NCI-H446 (cell line): ENCODE results near the gene WNT2.
"Not testable (repeated sequence)": the region's sequence is repeated elsewhere in the genome, so short reads cannot be mapped to it uniquely, and the experiment has no call there.

ENCODE experiments used
- DNase-seq, 2 experiments: peaks; one replicate each; lab custom pipeline; 2025; lab: John Stamatoyannopoulos, UW

Gene WNT2

DNA sequence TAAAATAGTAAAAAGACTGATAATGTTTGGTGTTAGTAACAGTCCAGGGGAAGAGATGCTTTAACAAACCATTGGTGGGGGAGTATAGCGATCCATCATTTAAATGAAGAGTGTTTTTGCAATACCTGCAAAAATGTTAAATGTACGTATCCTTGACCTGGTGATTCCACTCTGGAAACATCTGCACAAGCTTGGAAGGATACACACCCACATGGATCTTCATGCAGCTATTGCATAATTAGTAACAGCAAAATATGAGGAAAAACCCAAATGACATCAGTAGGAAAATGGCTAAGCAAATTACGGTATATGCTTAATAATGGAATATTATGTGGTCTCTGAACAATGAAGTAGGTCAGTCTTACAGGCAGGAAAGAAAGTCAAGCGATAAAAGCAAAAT, 20.5 kb downstream of the WNT2 start:
- DNase-seq = no peak

DNA sequence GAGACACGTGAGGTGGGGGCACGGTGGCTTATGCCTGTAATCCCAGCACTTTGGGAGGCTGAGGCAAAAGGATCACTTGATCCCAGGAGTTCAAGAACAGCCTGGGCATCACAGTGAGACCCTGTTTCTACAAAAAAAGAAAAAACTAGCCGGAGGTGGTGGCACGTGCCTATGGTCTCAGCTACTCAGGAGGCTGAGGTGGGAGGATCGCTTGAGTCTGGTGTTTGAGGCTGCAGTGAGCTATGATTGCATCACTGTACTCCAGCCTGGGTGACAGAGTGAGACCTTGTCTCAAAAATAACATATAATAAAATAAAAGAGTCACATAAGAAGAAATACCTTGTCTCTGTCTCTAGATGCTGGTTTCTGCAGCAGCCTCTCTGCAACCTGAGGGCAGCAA, 22.4 kb downstream of the WNT2 start:
- not testable (repeated sequence) for DNase-seq

DNA sequence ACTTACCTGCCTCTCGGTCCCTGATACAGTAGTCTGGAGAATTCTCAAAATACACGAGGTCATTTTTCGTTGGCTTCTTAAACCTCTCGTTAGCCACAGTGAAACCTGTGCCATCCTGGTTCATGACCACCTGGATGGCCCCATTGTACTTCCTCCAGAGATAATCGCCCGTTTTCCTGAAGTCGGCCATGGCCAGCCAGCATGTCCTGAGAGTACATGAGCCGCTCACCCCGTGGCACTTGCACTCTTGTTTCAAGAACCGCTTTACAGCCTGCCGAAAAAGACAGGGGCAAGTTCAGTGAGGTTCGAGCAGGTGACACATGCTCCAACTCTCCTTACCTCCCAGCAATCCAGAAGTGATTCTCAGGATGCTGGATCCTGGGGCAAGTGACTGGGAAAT, 25.3 kb downstream of the WNT2 start:
- DNase-seq = no peak

DNA sequence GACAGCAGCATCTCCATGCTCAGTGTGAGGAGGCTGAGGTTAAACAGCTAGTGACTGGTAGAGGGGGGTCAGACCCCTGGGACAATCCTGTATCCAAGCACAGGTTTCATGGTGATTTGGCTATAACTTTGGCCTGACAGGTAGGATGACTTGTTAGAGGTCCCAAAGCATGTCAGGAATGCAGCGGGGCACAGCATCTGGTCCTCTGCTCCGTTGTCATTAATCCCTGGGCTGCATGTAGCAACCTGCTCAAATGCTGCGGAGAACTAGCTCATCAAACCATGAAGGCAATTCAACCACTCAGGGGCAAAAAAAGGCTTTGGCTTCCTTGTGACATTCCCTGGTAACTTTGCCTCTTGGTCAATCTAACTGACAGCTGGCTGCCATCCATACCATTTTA, 26.8 kb downstream of the WNT2 start:
- no peak for DNase-seq

DNA sequence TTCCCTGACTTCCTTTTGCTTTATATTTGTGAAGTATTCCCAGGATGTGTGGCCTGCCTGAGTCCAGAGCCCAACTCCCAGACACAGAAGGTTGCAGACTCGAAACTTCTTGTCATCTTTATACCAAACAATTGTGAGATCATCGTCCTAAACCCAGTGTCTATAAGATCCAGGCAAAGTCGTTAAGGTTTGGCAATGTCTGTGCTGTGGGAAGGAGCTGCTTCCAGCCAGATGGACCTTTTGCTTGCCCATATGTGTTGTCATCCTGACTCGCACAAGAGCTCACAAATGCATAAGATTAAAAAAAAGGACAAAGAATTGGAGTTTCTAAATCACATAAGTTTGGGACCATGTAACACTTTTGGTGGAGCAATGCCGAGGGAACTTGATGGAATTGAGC, 37.0 kb downstream of the WNT2 start:
- no peak for DNase-seq

DNA sequence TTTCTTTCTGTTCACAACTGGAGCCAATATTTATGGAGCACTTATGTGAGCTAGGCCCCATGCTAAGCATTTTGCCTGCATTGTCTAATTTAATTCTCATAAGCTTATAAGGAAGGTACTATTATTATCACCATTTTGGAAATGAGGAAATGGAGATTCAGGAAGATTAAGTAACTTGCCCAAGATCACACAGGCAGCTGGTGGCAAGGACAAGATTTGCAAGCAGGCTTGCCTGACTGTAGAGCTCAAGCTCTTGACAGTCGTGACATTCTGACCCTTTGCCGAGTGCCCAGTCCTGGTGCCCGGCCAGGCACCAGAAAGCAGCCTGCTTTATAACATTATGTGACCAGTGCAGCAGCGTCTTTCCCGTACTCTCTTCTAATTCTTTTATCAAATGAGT, 38.2 kb downstream of the WNT2 start:
- DNase-seq = no peak

DNA sequence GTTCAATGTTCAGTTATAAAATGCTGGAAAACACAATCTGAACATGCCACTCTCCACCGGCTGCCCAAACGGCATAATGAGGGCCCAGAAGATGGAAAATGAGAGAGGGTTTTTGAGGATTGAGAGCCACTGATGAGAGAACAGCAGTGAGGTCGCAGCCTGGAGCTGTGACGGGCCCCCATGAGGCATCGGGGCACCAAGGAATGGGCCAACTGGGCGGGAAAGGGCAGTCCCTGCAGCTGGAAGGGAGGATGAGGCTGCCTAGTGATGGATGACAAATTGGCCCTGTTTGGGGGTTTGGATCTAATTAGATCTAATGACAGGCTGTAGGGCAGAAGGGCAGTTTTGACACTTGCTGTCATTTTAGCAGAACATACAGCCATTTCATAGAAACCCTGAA, 39.1 kb downstream of the WNT2 start:
- no peak for DNase-seq

DNA sequence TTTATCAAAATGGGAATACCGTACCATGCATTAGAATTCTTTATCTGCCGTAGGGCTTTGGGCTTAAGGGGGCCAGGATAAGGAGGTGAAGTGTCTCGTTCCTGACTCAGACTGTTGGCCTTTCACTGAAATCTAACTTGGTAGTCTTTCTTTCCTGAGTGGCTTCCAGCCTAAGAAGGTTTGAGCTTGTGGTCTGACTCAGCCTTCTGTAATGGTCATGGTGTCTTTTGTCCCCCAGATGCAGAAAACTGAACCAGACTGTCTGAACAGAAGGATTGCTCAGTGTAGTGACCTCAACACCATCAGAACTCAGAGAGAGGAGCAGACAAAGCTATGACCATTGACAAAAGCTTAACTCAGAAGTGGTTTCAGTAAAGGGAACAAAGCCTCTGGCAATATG, 39.5 kb downstream of the WNT2 start:
- DNase-seq = no peak

DNA sequence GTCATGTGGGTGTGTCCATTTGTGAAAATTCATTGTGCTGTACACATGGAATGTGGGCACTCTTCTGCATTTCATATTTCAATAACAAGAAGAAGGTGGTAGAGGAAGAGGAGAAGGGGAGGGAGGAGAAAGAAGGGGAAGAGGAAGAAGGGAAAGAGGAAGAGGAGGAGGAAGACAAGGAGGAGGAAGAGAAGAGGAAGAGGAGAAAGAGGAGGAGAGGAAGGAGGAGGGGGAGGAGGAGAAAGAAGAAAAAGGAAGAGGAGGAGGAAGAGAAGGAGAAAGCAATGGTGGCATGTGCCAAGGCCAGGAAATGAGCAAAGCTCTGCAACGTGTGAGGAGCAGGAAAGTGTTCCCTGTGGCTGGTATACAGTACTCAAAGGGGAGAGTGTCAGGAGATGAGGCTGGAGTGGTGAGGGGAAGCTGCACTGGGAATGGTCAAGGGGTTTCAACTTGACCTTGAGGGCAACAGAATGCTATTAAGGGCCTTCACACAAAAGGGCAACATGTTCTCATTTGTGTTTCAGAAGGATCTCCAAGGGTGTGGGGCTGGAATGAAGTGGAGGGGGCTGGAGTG, 40.5 kb downstream of the WNT2 start:
- no peak for DNase-seq

DNA sequence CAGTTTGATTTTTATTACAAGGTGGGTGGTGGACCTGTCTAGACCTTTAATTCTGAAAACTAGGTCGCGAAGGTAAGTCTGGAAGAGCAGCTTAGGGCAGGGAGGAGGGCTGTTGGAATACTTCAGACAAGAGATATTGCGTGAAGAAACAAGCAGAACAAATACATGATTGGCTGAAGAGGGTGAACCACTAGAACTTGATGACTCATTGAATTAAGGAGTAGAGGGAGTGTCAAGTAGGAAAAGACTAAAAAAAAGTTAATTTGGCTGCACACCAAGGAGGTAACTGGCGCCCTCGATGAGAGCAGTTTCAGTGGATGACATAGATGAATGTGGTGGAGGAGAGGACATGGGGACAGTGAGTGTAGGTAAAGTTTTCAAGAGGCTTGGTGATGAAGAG, 41.3 kb downstream of the WNT2 start:
- DNase-seq = no peak

DNA sequence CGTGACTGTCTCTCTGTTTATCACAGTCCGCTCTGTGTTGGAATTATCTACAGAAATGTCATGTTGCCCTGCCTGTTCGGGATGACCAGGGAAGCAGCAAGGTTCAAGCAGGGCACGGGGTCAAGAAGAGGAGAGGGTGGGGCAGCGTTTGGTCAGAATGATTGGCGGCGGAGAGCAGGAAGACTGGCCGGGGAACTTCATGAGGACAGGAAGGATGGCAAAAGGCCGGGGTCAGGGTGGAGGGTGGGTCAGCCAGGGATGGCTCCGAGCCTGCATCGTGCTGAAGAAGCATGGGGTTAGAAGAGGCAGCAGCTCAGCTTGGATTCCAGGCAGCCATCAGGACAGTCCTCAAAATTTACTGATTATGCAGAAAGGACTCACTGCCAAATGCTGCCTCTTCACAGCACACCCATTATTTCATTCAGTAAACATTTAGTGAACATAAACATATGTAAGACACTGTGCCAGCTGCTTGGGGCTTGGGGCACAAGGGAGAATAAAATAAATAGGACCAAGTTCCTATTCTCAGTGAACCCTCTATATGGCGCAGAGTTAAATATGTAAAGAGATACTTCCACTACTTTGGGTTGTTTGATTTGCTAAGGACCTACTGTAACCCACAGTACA, 42.8 kb downstream of the WNT2 start:
- no peak for DNase-seq

DNA sequence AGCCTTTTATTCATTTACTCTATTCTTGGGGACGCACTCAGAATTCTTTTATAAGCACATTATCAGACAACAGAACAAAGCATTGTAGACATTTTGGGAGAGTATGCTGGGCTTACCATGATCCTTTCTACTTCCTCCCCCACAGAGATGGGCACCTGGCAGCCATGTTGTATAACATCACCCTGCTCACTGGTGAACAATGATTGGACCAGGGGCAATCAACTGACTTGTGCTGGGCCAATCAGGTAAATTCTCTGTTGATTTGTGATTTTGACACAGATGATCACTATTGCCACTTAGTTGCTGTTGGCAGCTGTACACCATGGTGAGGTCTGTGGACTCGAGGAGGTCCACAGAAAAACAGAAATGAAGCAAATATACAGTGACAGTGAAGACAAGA, 43.7 kb downstream of the WNT2 start:
- DNase-seq = no peak

DNA sequence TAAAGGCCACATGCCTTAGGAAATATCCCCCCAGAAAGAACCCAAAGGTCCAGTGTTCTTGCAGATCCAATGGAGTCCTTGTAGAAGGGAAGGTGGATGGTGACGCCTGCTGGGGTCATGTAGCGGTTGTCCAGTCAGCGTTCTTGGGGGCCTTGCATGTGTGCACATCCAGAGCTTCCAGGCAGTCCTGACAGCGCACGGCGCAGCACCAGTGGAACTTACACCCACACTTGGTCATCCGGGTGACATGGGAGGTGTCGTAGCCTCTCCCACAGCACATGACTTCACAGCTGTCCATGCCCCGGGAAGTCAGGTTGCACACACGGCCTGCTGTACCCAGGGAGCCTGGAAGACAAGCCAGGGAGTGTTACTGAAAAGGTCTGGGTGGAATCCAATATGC, 44.8 kb downstream of the WNT2 start:
- DNase-seq = no peak

DNA sequence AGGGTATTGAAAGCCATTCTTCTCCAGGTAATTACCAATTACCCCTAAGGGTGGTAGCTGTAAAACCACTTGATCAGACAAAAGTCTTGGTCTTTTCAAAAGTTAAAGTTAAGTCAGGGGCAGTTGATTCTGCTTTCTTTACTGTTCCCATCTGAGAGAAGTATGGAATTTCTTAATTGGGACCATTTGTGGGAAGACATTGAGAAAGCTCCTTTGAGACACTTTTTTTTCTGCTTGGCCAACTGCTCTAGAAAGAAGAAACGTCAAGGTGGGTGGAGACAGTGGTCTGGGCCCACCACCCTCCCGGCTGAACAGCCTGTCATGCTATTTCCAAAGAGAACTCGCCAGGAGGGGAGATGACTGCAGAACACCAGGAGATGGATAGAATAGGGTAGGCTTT, 45.3 kb downstream of the WNT2 start:
- no peak for DNase-seq

DNA sequence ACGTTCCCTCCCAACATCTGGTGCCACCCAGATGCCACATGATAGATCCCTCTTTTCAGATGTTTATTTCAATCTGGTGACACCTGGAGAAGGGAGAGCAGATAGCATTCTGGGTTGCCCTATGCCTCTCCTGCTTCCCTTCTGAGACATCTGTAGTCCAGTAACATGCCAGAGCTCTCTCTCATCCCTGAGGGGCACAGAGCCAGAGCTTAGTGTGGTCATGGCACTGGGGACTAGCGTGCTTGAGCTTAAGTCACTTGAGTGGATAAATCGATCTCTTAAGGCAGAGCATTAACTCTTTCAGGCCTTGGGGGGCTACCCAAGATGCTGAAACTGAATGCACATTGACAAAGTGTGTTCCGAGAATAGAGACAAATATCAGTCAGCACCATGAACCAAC, 47.9 kb downstream of the WNT2 start:
- DNase-seq = no peak

DNA sequence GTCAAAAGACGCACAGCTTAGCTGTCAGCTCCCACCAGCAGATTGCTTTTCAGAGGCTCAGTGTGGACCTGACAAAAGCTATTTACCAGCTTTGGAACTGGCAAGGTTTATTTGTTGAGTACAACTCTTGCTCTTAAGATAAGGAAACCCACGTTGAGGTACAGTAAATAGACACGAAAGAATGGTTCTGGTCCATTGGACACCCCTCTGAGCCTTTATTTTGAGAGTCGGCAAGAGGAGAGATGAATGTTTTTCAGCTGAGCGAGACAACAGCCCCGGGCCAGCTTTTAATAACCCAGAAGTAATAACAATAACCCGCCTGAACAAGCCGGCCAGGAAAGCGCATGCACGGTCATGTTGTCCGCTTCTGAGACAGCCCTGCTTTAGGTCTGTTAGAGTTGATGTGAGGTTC, 49.0 kb downstream of the WNT2 start:
- DNase-seq = no peak

DNA sequence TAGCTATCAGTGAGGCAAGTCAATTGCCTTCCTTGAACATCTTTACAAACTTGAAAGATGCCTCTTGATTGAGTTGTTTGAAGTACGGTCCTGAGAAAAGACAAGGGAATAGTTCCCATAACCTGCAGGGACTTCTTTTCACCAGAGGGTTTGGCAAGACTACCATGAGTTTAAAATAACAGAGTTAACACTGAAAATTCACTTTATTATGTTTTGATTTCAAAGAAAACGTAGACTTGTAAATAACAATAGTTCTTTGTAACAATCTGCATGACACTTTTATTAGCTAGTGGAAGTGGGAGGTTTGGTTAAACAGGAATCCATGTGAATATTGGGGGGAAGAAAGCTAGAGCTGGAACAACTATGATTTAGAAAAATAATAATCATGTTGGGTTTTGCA, 49.5 kb downstream of the WNT2 start:
- DNase-seq = no peak

DNA sequence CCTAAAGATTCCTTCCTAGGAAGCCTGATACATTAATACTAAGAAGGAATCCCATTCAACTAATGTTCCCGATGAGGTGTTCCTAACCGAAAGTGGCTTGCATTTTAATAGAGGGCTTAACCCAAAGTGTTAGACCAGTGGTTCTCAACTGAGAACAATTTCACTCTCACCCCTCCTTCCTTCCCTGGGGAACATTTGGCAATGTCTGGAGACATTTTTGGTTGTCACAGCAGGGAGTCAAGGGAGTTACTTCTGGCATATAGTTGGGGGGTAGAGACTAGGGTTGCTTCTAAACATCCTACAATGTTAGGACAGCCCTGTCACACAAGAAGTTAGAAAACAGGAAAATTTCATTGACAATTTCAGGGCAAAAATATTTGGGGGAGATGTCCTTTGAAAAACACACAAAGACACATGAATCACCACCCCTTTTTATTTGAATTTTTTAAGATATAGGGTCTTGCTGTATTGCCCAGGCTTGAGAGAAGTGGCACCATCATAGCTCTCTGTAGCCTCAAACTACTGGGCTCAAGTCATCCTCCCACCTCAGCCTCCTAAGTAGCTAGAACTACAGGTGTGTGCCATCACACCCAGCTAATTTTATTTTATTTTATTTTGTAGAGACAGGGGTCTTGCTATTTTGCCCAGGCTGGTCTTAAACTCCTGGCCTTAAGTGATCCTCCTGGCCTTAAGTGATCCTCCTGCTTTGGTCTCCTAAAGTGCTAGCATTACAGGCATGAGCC, 50.7 kb downstream of the WNT2 start:
- no peak for DNase-seq

DNA sequence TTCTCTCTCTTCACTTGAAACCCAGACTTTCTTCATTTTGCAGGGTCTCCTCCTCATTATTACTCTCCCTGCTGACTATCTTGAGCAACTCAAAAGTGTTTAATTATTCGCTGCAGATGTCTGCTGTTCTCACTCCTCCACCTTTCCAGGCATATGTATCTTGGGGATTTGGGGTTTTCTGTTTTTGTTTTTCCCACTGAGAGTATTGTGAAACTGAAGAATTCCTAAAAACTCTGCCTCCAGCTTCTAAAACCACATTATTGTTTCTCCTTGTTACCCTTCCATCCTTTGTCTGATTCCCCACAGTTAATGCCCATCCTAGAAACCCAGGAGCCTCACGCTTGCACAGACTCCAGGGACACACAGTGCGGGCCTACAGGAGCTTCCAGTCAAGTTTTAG, 51.3 kb downstream of the WNT2 start:
- DNase-seq = no peak

DNA sequence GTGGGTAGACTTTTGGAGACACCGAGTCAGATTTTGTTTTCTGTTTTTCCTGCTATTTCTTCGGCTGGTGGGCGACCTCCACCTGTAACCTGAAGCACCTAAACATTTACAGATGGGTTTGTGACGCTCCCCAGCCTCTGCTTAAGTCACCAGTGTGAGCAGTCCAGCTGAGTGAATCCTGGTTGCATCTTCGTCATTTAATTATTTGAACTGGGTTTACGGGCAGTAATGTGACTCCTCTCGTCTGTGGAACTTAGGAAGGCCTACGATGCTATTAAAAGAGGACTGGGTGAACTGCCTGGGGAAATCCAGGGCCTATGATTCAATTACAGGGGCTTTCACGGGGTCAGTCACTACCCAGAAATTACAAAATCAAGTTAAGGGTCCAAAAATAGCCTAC, 52.5 kb downstream of the WNT2 start:
- no peak for DNase-seq

DNA sequence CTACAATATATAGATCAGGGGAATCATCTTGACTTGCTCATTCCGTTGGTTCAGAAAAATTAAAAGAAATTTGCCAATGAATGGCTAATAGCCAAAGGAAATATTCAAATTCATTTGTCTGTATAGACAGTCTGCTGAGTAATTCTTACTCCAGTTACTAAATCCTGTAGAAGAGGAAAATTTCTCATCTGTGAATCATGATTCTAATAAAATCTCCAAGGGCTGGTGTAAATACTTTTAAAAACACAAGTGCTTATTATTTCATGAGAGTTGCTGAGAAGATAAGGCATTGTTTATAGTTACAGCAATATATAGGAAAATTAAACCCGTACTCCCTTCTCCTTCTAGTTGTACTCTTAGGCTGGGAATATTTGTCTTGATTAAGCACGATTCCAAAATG, 53.0 kb downstream of the WNT2 start:
- no peak for DNase-seq

DNA sequence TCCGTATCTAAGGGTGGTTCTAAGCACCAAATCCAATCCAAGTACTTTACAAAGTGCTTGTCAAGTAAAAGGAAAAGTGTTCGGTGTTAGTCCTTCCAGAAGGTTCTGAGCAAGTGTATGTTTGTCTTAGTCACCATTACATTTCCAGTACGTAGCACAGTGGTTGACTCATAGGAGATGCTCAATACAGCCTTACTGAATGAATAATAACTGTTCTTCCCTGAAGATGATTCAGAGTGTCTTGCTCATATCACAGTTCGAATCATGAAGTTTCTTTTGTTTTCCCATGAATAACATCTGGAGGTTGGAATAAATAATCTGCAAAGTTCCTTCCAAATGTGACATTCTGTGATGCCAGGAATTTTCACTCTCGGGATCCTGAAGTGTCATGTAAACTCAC, 53.4 kb downstream of the WNT2 start:
- DNase-seq = no peak

DNA sequence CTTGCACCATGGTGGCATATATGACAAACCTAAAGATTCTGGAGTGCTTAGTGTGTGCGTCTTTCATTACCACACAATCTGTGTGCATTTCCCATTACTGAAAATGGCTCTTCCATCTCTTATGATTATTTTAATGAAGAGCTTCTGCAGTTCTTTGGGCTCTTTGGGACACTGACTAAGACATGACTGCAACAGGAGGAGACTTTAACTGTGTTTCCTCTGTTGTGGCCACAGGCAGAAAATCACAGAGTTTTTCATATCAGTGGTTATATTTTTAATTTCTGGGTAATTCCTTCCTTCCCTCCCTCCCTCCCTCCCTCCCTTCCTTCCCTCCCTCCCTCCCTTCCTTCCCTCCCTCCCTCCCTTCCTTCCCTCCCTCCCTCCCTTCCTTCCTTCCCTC, 58.1 kb downstream of the WNT2 start:
- no peak for DNase-seq

DNA sequence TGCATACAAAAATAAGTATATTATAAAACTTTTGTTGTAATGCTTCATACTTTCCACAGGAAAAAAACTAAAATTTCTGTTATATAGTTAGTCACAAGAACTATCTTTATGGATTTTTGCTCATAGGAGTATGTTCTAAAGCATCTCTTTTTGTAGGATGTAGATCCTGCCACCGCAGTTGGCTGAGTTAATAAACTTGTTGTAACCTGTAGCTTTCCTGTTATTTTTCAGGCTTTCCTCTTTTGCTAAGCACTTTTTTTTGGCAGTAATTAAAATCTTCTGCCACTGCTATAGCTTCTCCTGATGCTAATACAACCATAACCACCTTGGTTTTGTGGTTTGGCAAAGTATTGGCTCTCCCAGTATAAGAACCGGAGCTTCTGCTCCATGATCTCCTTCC, 60.3 kb downstream of the WNT2 start:
- DNase-seq = no peak
